NCI-H345 treated with DMSO at 0.1 percent for 48 hours (cell line): ENCODE results near the gene AOC2.
"Not testable (repeated sequence)": the region's sequence is repeated elsewhere in the genome, so short reads cannot be mapped to it uniquely, and the experiment has no call there.

Source experiments
- DNase-seq: peaks from one replicate; lab custom pipeline; 2025; ENCODE audit not compliant: unreplicated experiment; lab: John Stamatoyannopoulos, UW

The AOC2 gene

DNA sequence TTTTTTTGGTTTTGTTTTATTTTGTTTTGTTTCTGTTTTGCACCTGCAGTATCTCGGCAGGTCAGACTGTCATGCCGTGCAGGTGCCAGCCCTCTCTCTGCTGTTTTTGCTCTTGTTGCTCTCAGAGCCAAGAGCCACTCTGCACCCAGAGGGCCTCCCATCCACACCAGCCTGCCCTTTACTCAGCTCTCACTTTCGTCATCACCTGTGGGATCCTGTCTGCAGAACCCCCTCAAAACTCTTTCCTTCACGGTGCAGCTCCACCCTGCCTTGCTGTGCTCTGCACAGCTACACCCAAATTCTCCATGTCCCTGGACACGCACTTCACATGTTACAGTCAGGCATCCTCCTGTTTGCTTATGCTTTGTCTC is 9.2 kb downstream of the AOC2 start:
- DNase-seq, result no peak

GRCh38 chr17:42853968-42854790 is 9.8 kb downstream of the AOC2 start:
- no peak for DNase-seq

GRCh38 chr17:42855048-42855596 is 10.7 kb downstream of the AOC2 start:
- DNase-seq, result no peak

DNA sequence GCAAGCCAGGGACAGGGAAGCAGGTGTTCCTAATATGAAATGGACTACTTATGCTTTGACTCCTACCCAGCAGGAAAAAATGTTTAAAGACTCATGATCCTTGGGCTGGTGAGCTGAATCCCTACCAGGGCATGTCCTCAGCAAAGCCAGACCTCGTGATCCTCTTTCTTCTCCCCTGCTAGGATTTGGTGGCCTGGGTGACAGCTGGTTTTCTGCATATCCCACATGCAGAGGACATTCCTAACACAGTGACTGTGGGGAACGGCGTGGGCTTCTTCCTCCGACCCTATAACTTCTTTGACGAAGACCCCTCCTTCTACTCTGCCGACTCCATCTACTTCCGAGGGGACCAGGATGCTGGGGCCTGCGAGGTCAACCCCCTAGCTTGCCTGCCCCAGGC is 11.7 kb downstream of the AOC2 start:
- DNase-seq, result not testable (repeated sequence)

GRCh38 chr17:42856516-42856915 is 12.1 kb downstream of the AOC2 start:
- not testable (repeated sequence) for DNase-seq

GRCh38 chr17:42857389-42857788 is 13.0 kb downstream of the AOC2 start:
- no peak for DNase-seq

DNA sequence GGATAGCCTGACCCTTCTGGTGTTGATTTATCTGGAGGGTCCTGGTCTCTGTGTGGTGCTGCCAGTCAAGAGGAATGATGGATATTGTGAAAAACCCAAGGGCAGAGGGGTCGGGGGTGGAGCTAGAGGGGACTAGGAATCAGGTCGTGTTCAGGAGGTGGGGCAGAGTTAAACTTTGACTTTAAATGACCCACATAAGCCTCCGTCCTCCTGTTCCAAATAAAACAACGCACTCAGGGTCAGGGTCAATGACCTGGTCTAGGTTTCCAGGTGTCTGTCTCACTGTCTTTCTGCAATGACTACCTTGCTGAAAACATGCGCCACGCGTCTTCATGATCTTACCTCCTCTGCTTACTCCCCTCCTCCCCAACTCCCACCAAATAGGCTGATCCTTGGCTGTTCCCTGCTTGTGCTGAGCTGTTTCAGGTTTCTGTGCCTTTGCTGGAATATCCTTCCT is 21.3 kb downstream of the AOC2 start:
- no peak for DNase-seq

GRCh38 chr17:42866216-42866615 is 21.8 kb downstream of the AOC2 start:
- no peak for DNase-seq

DNA sequence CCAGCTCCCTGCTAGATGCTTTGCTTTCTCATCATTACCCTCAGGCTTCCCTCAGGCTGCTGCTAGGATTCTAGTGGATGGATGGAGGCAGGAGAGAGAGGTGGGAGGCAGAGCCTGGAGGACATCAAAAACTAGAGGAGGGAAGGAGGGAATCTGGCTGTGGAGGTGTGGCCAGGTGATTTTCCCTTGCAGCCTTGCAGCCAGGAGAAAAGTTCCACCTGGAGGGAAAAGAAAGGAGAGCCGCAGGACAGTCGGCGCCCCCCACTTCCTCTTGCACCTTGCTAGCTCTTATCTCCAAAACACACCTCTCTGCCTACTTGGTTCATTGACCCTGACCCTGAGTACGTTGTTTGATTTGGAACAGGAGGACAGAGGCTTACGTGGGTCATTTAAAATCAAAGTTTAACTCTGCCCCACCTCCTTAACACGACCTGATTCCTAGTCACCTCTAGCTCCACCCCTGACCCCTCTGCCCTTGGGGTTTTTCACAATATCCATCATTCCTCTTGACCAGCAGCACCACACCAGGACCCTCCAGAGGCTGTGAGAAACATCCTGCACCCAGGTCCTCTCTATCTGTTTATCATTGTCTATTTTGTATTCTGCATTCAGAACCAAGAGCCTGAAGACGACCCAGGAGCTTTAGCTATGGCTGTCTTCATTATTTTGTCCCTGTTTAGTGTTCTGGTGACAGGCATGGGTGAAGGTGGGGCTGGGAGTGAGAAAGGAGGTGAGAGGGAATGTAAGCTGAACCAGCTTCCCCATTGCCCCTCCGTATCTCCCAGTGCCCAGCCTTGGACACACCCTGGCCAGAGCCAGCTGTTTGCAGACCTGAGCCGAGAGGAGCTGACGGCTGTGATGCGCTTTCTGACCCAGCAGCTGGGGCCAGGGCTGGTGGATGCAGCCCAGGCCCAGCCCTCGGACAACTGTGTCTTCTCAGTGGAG is 22.5 kb downstream of the AOC2 start:
- no peak for DNase-seq

DNA sequence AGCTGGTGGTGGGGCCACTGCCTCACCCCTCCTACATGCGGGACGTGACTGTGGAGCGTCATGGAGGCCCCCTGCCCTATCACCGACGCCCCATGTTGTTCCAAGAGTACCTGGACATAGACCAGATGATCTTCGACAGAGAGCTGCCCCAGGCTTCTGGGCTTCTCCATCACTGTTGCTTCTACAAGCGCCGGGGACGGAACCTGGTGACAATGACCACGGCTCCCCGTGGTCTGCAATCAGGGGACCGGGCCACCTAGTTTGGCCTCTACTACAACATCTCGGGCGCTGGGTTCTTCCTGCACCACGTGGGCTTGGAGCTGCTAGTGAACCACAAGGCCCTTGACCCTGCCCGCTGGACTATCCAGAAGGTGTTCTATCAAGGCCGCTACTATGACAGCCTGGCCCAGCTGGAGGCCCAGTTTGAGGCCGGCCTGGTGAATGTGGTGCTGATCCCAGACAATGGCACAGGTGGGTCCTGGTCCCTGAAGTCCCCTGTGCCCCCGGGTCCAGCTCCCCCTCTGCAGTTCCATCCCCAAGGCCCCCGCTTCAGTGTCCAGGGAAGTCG is 23.4 kb downstream of the AOC2 start:
- not testable (repeated sequence) for DNase-seq

DNA sequence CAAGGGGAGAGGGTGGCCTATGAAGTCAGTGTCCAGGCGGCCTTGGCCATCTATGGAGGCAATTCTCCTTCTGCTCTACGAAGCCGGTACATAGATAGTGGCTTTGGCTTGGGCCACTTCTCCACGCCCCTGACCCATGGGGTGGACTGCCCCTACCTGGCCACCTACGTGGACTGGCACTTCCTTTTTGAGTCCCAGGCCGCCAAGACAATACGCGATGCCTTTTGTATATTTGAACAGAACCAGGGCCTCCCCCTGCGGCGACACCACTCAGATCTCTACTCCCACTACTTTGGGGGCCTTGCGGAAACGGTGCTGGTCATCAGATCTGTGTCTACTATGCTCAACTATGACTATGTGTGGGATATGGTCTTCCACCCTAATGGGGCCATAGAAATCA is 24.0 kb downstream of the AOC2 start:
- DNase-seq, result no peak

- DNase-seq, result no peak
Measured at GRCh38 chr17:42871647-42872046, 27.3 kb downstream of the AOC2 start.

- DNase-seq, result no peak
Measured at GRCh38 chr17:42872251-42872965, 28.0 kb downstream of the AOC2 start.

DNA sequence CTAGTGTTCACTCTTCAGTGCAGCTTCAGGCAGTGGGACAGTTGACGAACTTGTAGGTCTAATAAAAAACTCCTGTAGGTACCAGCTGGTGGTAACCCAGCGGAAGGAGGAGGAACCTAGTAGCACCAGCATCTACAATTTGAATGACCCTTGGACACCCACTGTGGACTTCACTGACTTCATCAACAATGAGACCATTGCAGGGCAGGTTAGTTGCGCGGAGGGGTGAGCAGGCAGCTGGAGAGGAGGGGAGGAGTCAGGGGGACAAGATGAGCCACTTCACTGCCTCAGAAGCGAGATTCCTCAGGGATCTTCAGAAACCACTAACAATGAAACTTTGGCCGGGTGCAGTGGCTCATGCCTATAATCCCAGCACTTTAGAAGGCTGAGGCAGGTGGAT is 28.9 kb downstream of the AOC2 start:
- no peak for DNase-seq

GRCh38 chr17:42873932-42874695 is 29.7 kb downstream of the AOC2 start:
- not testable (repeated sequence) for DNase-seq

DNA sequence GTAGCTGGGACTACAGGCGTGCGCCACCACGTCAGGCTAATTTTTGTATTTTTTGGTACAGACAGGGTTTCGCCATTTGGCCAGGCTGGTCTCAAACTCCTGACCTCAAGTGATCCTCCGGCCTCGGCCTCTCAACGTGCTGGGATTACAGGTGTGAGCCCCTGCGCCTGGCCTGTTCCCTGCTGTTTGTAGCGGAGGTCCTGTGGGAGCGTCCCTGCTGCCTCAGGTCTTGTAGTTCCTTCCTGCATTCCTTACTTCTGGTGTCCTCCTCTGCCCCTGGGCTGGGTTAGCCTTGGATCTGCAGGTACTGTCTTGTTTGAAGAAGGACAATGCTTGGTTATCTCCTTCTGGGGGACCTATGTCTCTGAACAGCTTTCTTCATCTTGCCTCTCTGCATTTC is 32.7 kb downstream of the AOC2 start:
- DNase-seq, result no peak

GRCh38 chr17:42878123-42878880 is 33.9 kb downstream of the AOC2 start:
- DNase-seq, result no peak

DNA sequence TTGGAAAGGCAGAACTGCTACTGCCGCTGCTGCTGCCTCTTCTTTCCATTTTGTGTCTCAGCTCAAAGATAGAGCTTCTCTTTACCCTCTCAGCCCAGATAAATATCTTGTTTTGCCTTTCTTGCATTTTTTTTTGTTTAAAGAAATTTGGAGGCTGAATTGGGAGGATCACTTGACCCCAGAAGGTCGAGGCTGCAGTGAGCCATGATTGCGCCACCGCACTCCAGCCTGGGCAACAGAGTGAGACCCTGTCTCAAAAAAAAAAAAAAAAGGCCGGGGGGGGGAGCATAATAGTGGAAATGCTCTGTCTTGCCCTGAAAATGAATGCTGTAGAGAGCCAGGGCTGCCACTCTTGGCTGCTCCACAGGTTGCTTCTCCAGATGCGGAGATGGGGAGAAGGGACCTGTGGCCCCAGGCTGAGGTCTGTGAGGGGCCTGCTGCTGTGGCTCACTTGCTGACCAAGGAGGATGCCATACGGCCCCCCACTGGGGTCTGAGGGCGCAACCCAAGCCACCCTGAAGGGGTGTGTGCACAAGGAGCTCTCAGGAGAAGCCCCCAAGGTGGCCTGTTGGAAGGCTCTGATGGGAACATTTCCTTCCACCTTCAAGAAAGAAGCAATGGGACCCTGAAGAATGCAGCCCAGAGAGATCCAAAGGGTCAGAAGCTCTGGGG is 34.7 kb downstream of the AOC2 start:
- DNase-seq, result no peak

- no peak for DNase-seq
Measured at GRCh38 chr17:42879596-42879985, 35.2 kb downstream of the AOC2 start.
